ENCODE measurements around the gene M1AP.

The M1AP gene

GRCh38 chr2:74599676-74600075 lies 48.5 kb downstream of the M1AP start:
- Histone ChIP-seq H2BK12ac (ENCODE audit: low read length in 2 of 2) (no peak overlapping the region), H2BK15ac (ENCODE audit: low read depth, poor library complexity, severe bottlenecking) (no peak overlapping the region), H2BK5ac (ENCODE audit: low read depth, low read length, poor library complexity, severe bottlenecking) (no peak overlapping the region), H3K4ac (ENCODE audit: low read depth in 1 of 2, low read length in 2 of 2) (no peak overlapping the region), H3K4me1 (ENCODE audit: control insufficient read depth, insufficient read depth, low read depth, low read length) (no peaks in the 10 kb centered on the region), H3K36me3 (ENCODE audit: control insufficient read depth in 1 of 2, insufficient read depth in 2 of 2, low read depth in 1 of 2, low read length in 2 of 2) (no peaks in the 10 kb centered on the region), H2BK120ac (ENCODE audit: low read depth, low read length) (no peak overlapping the region), H3K23ac (ENCODE audit: low read length in 2 of 2) (no peak overlapping the region), H3K27ac (ENCODE audit: low read length, poor library complexity, severe bottlenecking) (no peak overlapping the region), H2AK5ac (ENCODE audit: low read length, severe bottlenecking) (no peak overlapping the region), H4K8ac (ENCODE audit: low read length) (no peak overlapping the region), H3K14ac (ENCODE audit: low read length in 2 of 2) (no peak overlapping the region), H4K91ac (ENCODE audit: low read length) (no peak overlapping the region), H3K27me3 (ENCODE audit: control insufficient read depth in 1 of 2, insufficient read depth in 1 of 2, low read length in 2 of 2) (peaks cover 18 to 28% of the 10 kb centered on the region in 2 experiments), H3K4me3 (ENCODE audit: insufficient read depth in 1 of 2, low read depth in 1 of 2, low read length in 2 of 2) (no peak overlapping the region), H3K18ac (ENCODE audit: low read depth in 1 of 2, low read length in 2 of 2) (no peak overlapping the region), H3K9ac (ENCODE audit: low read length) (no peak overlapping the region), H3K4me2 (ENCODE audit: low read length, poor library complexity, severe bottlenecking) (no peak overlapping the region), H3K79me1 (replicated peaks; ENCODE audit: low read length, poor library complexity, severe bottlenecking) (no peaks in the 10 kb centered on the region), H3K9me3 (ENCODE audit: control insufficient read depth, low read length) (no peaks in the 10 kb centered on the region), H2AFZ (ENCODE audit: low read depth, low read length) (no peak overlapping the region)
- no peak for DNase-seq
- 50% methylated on average over 1 of the region's 3 CpGs for WGBS

- Histone ChIP-seq H3K27ac (ENCODE audit: low read length, poor library complexity, severe bottlenecking) (no peak overlapping the region), H2AK5ac (ENCODE audit: low read length, severe bottlenecking) (no peak overlapping the region)
Observed at GRCh38 chr2:74597410-74597809, 50.7 kb downstream of the M1AP start.

GRCh38 chr2:74596584-74596983 lies 51.5 kb downstream of the M1AP start:
- Histone ChIP-seq H2BK12ac (ENCODE audit: low read length in 2 of 2) (no peak overlapping the region), H3K4ac (ENCODE audit: low read depth in 1 of 2, low read length in 2 of 2) (no peak overlapping the region), H2BK120ac (ENCODE audit: low read depth, low read length) (no peak overlapping the region), H3K9ac (ENCODE audit: low read length) (no peak overlapping the region), H3K36me3 (ENCODE audit: control insufficient read depth in 1 of 2, insufficient read depth in 2 of 2, low read depth in 1 of 2, low read length in 2 of 2) (no peaks in the 10 kb centered on the region), H2AFZ (ENCODE audit: low read depth, low read length) (no peak overlapping the region), H2BK5ac (ENCODE audit: low read depth, low read length, poor library complexity, severe bottlenecking) (no peak overlapping the region), H3K4me2 (ENCODE audit: low read length, poor library complexity, severe bottlenecking) (no peak overlapping the region), H3K79me1 (replicated peaks; ENCODE audit: low read length, poor library complexity, severe bottlenecking) (no peaks in the 10 kb centered on the region), H3K23ac (ENCODE audit: low read length in 2 of 2) (no peak overlapping the region), H4K91ac (ENCODE audit: low read length) (no peak overlapping the region), H3K4me1 (ENCODE audit: control insufficient read depth, insufficient read depth, low read depth, low read length) (no peaks in the 10 kb centered on the region), H3K14ac (ENCODE audit: low read length in 2 of 2) (no peak overlapping the region), H2BK15ac (ENCODE audit: low read depth, poor library complexity, severe bottlenecking) (no peak overlapping the region), H2AK5ac (ENCODE audit: low read length, severe bottlenecking) (no peak overlapping the region), H3K9me3 (ENCODE audit: control insufficient read depth, low read length) (no peaks in the 10 kb centered on the region), H4K8ac (ENCODE audit: low read length) (no peak overlapping the region), H3K27me3 (ENCODE audit: control insufficient read depth in 1 of 2, insufficient read depth in 1 of 2, low read length in 2 of 2) (peaks cover 15 to 19% of the 10 kb centered on the region in 2 experiments), H3K27ac (ENCODE audit: low read length, poor library complexity, severe bottlenecking) (no peak overlapping the region), H3K4me3 (ENCODE audit: insufficient read depth in 1 of 2, low read depth in 1 of 2, low read length in 2 of 2) (no peak overlapping the region), H3K18ac (ENCODE audit: low read depth in 1 of 2, low read length in 2 of 2) (no peak overlapping the region)
- no CpG with 5 or more reads among the region's 1 CpG for WGBS
- no peak for DNase-seq

More at GRCh38 chr2:74597410-74597809, 50.7 kb downstream of the M1AP start:
- no peaks in the 10 kb centered on the region for H3K9me3 ChIP-seq (ENCODE audit: control insufficient read depth, low read length)
- no peak overlapping the region for H2BK12ac ChIP-seq (ENCODE audit: low read length in 2 of 2)
- no peak overlapping the region for H4K8ac ChIP-seq (ENCODE audit: low read length)
- H3K27me3 ChIP-seq (ENCODE audit: control insufficient read depth in 1 of 2, insufficient read depth in 1 of 2, low read length in 2 of 2): peaks cover 13 to 16% of the 10 kb centered on the region in 2 experiments
- H2AFZ ChIP-seq (ENCODE audit: low read depth, low read length): no peak overlapping the region
- no peak overlapping the region for H3K9ac ChIP-seq (ENCODE audit: low read length)
- H2BK15ac ChIP-seq (ENCODE audit: low read depth, poor library complexity, severe bottlenecking): no peak overlapping the region
- no peak overlapping the region for H2BK5ac ChIP-seq (ENCODE audit: low read depth, low read length, poor library complexity, severe bottlenecking)
- H3K23ac ChIP-seq (ENCODE audit: low read length in 2 of 2): no peak overlapping the region
- H3K36me3 ChIP-seq (ENCODE audit: control insufficient read depth in 1 of 2, insufficient read depth in 2 of 2, low read depth in 1 of 2, low read length in 2 of 2): no peaks in the 10 kb centered on the region
- H3K14ac ChIP-seq (ENCODE audit: low read length in 2 of 2): no peak overlapping the region
- no peak overlapping the region for H4K91ac ChIP-seq (ENCODE audit: low read length)
- no peak overlapping the region for H2BK120ac ChIP-seq (ENCODE audit: low read depth, low read length)
- H3K18ac ChIP-seq (ENCODE audit: low read depth in 1 of 2, low read length in 2 of 2): no peak overlapping the region
- DNase-seq: no peak
- H3K4ac ChIP-seq (ENCODE audit: low read depth in 1 of 2, low read length in 2 of 2): no peak overlapping the region
- 45% methylated on average over 1 of the region's 1 CpG for WGBS
- H3K4me2 ChIP-seq (ENCODE audit: low read length, poor library complexity, severe bottlenecking): no peak overlapping the region
- no peak overlapping the region for H3K4me3 ChIP-seq (ENCODE audit: insufficient read depth in 1 of 2, low read depth in 1 of 2, low read length in 2 of 2)
- H3K79me1 ChIP-seq (replicated peaks; ENCODE audit: low read length, poor library complexity, severe bottlenecking): no peaks in the 10 kb centered on the region
- no peaks in the 10 kb centered on the region for H3K4me1 ChIP-seq (ENCODE audit: control insufficient read depth, insufficient read depth, low read depth, low read length)

GRCh38 chr2:74593826-74594772 lies 54.0 kb downstream of the M1AP start:
- H2AFZ ChIP-seq (ENCODE audit: low read depth, low read length): no peak overlapping the region
- WGBS: 72% methylated on average over 4 of the region's 4 CpGs
- no peak overlapping the region for H3K4ac ChIP-seq (ENCODE audit: low read depth in 1 of 2, low read length in 2 of 2)
- H3K79me1 ChIP-seq (replicated peaks; ENCODE audit: low read length, poor library complexity, severe bottlenecking): no peaks in the 10 kb centered on the region
- H3K4me1 ChIP-seq (ENCODE audit: control insufficient read depth, insufficient read depth, low read depth, low read length): no peaks in the 10 kb centered on the region
- no peak overlapping the region for H3K18ac ChIP-seq (ENCODE audit: low read depth in 1 of 2, low read length in 2 of 2)
- H3K9ac ChIP-seq (ENCODE audit: low read length): no peak overlapping the region
- no peak overlapping the region for H2BK12ac ChIP-seq (ENCODE audit: low read length in 2 of 2)
- no peak overlapping the region for H4K8ac ChIP-seq (ENCODE audit: low read length)
- H3K4me3 ChIP-seq (ENCODE audit: insufficient read depth in 1 of 2, low read depth in 1 of 2, low read length in 2 of 2): no peak overlapping the region
- H3K4me2 ChIP-seq (ENCODE audit: low read length, poor library complexity, severe bottlenecking): no peak overlapping the region
- H2AK5ac ChIP-seq (ENCODE audit: low read length, severe bottlenecking): no peak overlapping the region
- H3K14ac ChIP-seq (ENCODE audit: low read length in 2 of 2): no peak overlapping the region
- H3K23ac ChIP-seq (ENCODE audit: low read length in 2 of 2): no peak overlapping the region
- DNase-seq: no peak
- no peak overlapping the region for H2BK15ac ChIP-seq (ENCODE audit: low read depth, poor library complexity, severe bottlenecking)
- no peak overlapping the region for H3K27ac ChIP-seq (ENCODE audit: low read length, poor library complexity, severe bottlenecking)
- no peak overlapping the region for H4K91ac ChIP-seq (ENCODE audit: low read length)
- H3K36me3 ChIP-seq (ENCODE audit: control insufficient read depth in 1 of 2, insufficient read depth in 2 of 2, low read depth in 1 of 2, low read length in 2 of 2): no peaks in the 10 kb centered on the region
- H3K9me3 ChIP-seq (ENCODE audit: control insufficient read depth, low read length): no peaks in the 10 kb centered on the region
- no peak overlapping the region for H2BK120ac ChIP-seq (ENCODE audit: low read depth, low read length)
- H3K27me3 ChIP-seq (ENCODE audit: control insufficient read depth in 1 of 2, insufficient read depth in 1 of 2, low read length in 2 of 2): peaks cover 15 to 31% of the 10 kb centered on the region in 2 experiments
- H2BK5ac ChIP-seq (ENCODE audit: low read depth, low read length, poor library complexity, severe bottlenecking): no peak overlapping the region
